ENCODE data around the gene COX15. TPM values are rescaled to one million over a fixed set of nuclear protein-coding genes. Genes with fewer than 3 reads are reported as not detected.

Gene COX15
- total and polyA plus RNA-seq, 2 of the 4 experiments (the other 2 are of a cell fraction), result 18.9 to 40.1 TPM

GRCh38 chr10:99767901-99768300 is 36.0 kb upstream of the COX15 start:
- 60% methylated on average over 1 of the region's 5 CpGs; no CpG with 5 or more reads in 1 of the 2 experiments for WGBS, 2 experiments (ENCODE audit: extremely low coverage in 2 of 2, insufficient read length in 1 of 2)

More at GRCh38 chr10:99767901-99768300, 36.0 kb upstream of the COX15 start:
- Histone ChIP-seq H3K9me3 (ENCODE audit: control insufficient read depth, insufficient read depth, low read length) (no peaks in the 10 kb centered on the region), H4K8ac (ENCODE audit: low read depth in 2 of 2, low read length in 2 of 2) (no peak overlapping the region), H2AK9ac (replicated peaks; ENCODE audit: low read depth, low read length, poor library complexity) (no peak overlapping the region), H4K5ac (ENCODE audit: low read depth, low read length) (no peak overlapping the region), H3K9ac (ENCODE audit: low read depth, low read length) (no peak overlapping the region), H3K4me3 (ENCODE audit: insufficient read depth, low read depth, low read length) (no peak overlapping the region), H3K79me1 (ENCODE audit: low read depth in 1 of 2, low read length in 2 of 2) (no peaks in the 10 kb centered on the region), H3K4me1 (ENCODE audit: control insufficient read depth, insufficient read depth, low read length) (peaks cover 4% of the 10 kb centered on the region; the same call in 1 of the 2 replicates), H3K27ac (ENCODE audit: insufficient read depth, low read length) (no peak overlapping the region), H2BK120ac (ENCODE audit: low read depth, low read length) (no peak overlapping the region), H3K9me1 (ENCODE audit: insufficient read depth, low read length) (no peaks in the 10 kb centered on the region), H4K91ac (ENCODE audit: insufficient read depth, low read depth, low read length) (no peak overlapping the region), H3K4ac (ENCODE audit: low read depth, low read length) (no peak overlapping the region), H3K18ac (ENCODE audit: low read depth, low read length) (no peak overlapping the region), H3K56ac (ENCODE audit: extremely low read depth, insufficient read depth, low read length) (no peak overlapping the region), H2BK20ac (ENCODE audit: low read depth, low read length) (no peak overlapping the region), H3K27me3 (ENCODE audit: control insufficient read depth, insufficient read depth, low read length) (no peaks in the 10 kb centered on the region), H4K20me1 (ENCODE audit: insufficient read depth, low read length) (no peaks in the 10 kb centered on the region), H3K4me2 (ENCODE audit: low read depth, low read length) (no peak overlapping the region), H3K14ac (replicated peaks; ENCODE audit: low read depth, low read length) (no peak overlapping the region), H2AFZ (replicated peaks; ENCODE audit: low read length, poor library complexity) (no peak overlapping the region), H2AK5ac (ENCODE audit: low read depth, low read length) (no peak overlapping the region), H2BK5ac (ENCODE audit: low read depth, low read length, poor library complexity, severe bottlenecking) (no peak overlapping the region), H3K23ac (ENCODE audit: low read depth, low read length) (no peak overlapping the region), H2BK15ac (ENCODE audit: low read depth, low read length) (no peak overlapping the region), H3K36me3 (ENCODE audit: control insufficient read depth, insufficient read depth, low read length) (no peaks in the 10 kb centered on the region)
- ATAC-seq (ENCODE audit: low read depth) (no peak), DNase-seq (no peak)
- intact Hi-C loops (cut with micrococcal nuclease) (no loop called here), in situ Hi-C loops (cut with MboI; ENCODE audit: low sequenced_read_pairs) (no loop called here), dilution Hi-C loops (cut with HindIII; ENCODE audit: low sequenced_read_pairs, unreplicated experiment) (no loop called here)
- ChIA-PET POLR2A (ENCODE audit: unreplicated experiment) (no interaction called here), CTCF (no interaction called here)
- BruUV-seq (replicated peaks), result no TSS peak
- TF ChIP-seq CHD1 (IDR thresholded peaks at IDR 0.05; ENCODE audit: low read depth, low read length) (no peak), CEBPB (IDR thresholded peaks at IDR 0.05; ENCODE audit: low read depth, low read length) (no peak), MXI1 (IDR thresholded peaks at IDR 0.05; ENCODE audit: borderline replicate concordance, low read depth, low read length) (no peak), RCOR1 (IDR thresholded peaks at IDR 0.05; ENCODE audit: insufficient replicate concordance, low read length) (no peak), MAFK (IDR thresholded peaks at IDR 0.05; ENCODE audit: low read depth, low read length) (no peak), MAZ (IDR thresholded peaks at IDR 0.05; ENCODE audit: borderline replicate concordance, low read depth, low read length) (no peak), POLR2A (IDR thresholded peaks at IDR 0.05; ENCODE audit: low read depth, low read length) (no peak), FOS (IDR thresholded peaks at IDR 0.05; ENCODE audit: low read depth, low read length) (no peak), BHLHE40 (IDR thresholded peaks at IDR 0.05; ENCODE audit: low read depth, low read length) (no peak), ELK1 (IDR thresholded peaks at IDR 0.05; ENCODE audit: borderline replicate concordance, low read depth, low read length) (no peak), SMC3 (IDR thresholded peaks at IDR 0.05; ENCODE audit: low read depth, low read length) (no peak), RFX5 (IDR thresholded peaks at IDR 0.05; ENCODE audit: low read depth, low read length) (no peak)
- TF ChIP-seq, protein P1, sequence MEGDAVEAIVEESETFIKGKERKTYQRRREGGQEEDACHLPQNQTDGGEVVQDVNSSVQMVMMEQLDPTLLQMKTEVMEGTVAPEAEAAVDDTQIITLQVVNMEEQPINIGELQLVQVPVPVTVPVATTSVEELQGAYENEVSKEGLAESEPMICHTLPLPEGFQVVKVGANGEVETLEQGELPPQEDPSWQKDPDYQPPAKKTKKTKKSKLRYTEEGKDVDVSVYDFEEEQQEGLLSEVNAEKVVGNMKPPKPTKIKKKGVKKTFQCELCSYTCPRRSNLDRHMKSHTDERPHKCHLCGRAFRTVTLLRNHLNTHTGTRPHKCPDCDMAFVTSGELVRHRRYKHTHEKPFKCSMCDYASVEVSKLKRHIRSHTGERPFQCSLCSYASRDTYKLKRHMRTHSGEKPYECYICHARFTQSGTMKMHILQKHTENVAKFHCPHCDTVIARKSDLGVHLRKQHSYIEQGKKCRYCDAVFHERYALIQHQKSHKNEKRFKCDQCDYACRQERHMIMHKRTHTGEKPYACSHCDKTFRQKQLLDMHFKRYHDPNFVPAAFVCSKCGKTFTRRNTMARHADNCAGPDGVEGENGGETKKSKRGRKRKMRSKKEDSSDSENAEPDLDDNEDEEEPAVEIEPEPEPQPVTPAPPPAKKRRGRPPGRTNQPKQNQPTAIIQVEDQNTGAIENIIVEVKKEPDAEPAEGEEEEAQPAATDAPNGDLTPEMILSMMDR (conservative IDR thresholded peaks at IDR 0.05; ENCODE audit: low read depth, low read length), result no peak
- TF ChIP-seq, protein P2, sequence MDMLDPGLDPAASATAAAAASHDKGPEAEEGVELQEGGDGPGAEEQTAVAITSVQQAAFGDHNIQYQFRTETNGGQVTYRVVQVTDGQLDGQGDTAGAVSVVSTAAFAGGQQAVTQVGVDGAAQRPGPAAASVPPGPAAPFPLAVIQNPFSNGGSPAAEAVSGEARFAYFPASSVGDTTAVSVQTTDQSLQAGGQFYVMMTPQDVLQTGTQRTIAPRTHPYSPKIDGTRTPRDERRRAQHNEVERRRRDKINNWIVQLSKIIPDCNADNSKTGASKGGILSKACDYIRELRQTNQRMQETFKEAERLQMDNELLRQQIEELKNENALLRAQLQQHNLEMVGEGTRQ (IDR thresholded peaks at IDR 0.05; ENCODE audit: low read depth, low read length), result no peak
